Kidney (tissue), 14 donors: Measurements from ENCODE around the gene TENM4. TPM values are rescaled to one million over a fixed set of nuclear protein-coding genes. Genes with fewer than 3 reads are reported as not detected.

Experiments used
- DNase-seq, 5 donors: peaks; one replicate each; pipeline ENCODE4 v3.0.0-alpha.2; 2013 to 2020
- FAIRE-seq: peaks from 2 replicates; lab custom pipeline; 2012; peaks lifted over from hg19 to GRCh38; lab: Jason Lieb, UNC
- H3K27ac ChIP-seq, 2 donors: one replicate each; pipeline ENCODE4 v1.7.0; 2013; ENCODE audit warnings: low read depth in 2 of 2, low read length in 2 of 2, inconsistent platforms in 1 of 2
- H3K27me3 ChIP-seq: one replicate; pipeline ENCODE4 v1.7.1; 2013; ENCODE audit warnings: low read length, inconsistent platforms; ENCODE audit not compliant: control insufficient read depth, insufficient read depth
- H3K36me3 ChIP-seq, 3 donors: one replicate each; pipeline versions ENCODE4 v1.7.0 to v1.7.1; 2013; ENCODE audit warnings: low read length in 3 of 3, control low read depth in 1 of 3, inconsistent platforms in 1 of 3; ENCODE audit not compliant: insufficient read depth in 3 of 3, control insufficient read depth in 2 of 3
- H3K4me1 ChIP-seq, 3 donors: one replicate each; pipeline versions ENCODE4 v1.7.0 to v1.7.1; 2013; ENCODE audit warnings: low read length in 3 of 3, inconsistent platforms in 1 of 3, low read depth in 1 of 3; ENCODE audit not compliant: control insufficient read depth in 2 of 3, insufficient read depth in 2 of 3
- H3K4me3 ChIP-seq, 3 donors: one replicate each; pipeline versions ENCODE4 v1.7.0 to v1.8.1; 2013; ENCODE audit warnings: low read length in 3 of 3, control low read depth in 1 of 3, inconsistent platforms in 1 of 3
- H3K9ac ChIP-seq, 3 donors: one replicate each; pipeline versions ENCODE4 v1.7.0 to v1.7.1; 2013; ENCODE audit warnings: low read length in 3 of 3, control low read depth in 1 of 3, inconsistent platforms in 1 of 3
- H3K9me3 ChIP-seq, 3 donors: one replicate each; pipeline versions ENCODE4 v1.7.0 to v1.7.1; 2013; ENCODE audit warnings: low read length in 3 of 3, control low read depth in 1 of 3, inconsistent platforms in 1 of 3; ENCODE audit not compliant: control insufficient read depth in 2 of 3, insufficient read depth in 1 of 3
- CTCF ChIP-seq: IDR thresholded peaks from 3 replicates; pipeline ENCODE4 v1.5.1; 2012; ENCODE audit warnings: mild to moderate bottlenecking, moderate library complexity, borderline replicate concordance; ENCODE audit not compliant: insufficient read depth; ENCODE audit errors: extremely low read depth
- intact Hi-C: fragments of 100-400 bp; cut with DNase I; formaldehyde crosslinking; loops from one replicate; pipeline ENCODE4 v1.11.1; 2022
- polyA plus RNA-seq: library from polyadenylated mRNA; stranded (reverse); fragments of 350-450 nt; fragmentation: Illumina TruSeq; extraction: RNeasy Lipid Tissue Mini Kit (QIAGEN cat#74804); gene quantifications from one replicate; pipeline ENCODE4 v1.2.3, GENCODE V29; 2014; ENCODE audit warnings: low read depth, low replicate concordance; ENCODE audit not compliant: insufficient read depth
- total RNA-seq: library from RNA; stranded (reverse); fragmentation: NEBNext Ultra II Directional; extraction: Animal tissue kit (Norgen Biotek cat#: 25700); gene quantifications from one replicate; pipeline ENCODE4 v1.2.1, GENCODE V29; 2021
- donor health status: control.
- donor health status: control.
- donor health status: control.
- donor health status: control.
- donor health status: control.
- donor health status: DM: yes; HTN: yes; CAD: no.
- donor health status: Normal renal cell carcinoma (clear cell type).

TENM4 gene
- total and polyA plus RNA-seq, 2 donors from 2014 or later, result 0.34 to 31.0 TPM

- Histone ChIP-seq H3K4me3 (no peak overlapping the region), H3K36me3 (no peaks in the 10 kb centered on the region), H3K9me3 (no peaks in the 10 kb centered on the region), H3K27me3 (no peaks in the 10 kb centered on the region), H3K9ac (no peak overlapping the region), H3K27ac (no peak overlapping the region), H3K4me1 (no peaks in the 10 kb centered on the region)
- FAIRE-seq (no peak), DNase-seq (peak in 4 of 5 donors; percentile 71 to 90 (median 85))
- intact Hi-C loops, result no loop called here
- TF ChIP-seq CTCF, result no peak
Observed at GRCh38 chr11:79296141-79296540, 144.7 kb downstream of the TENM4 start.

- Histone ChIP-seq H3K27ac (no peak overlapping the region), H3K27me3 (no peaks in the 10 kb centered on the region), H3K9ac (no peak overlapping the region), H3K4me3 (no peak overlapping the region), H3K4me1 (no peaks in the 10 kb centered on the region), H3K9me3 (no peaks in the 10 kb centered on the region), H3K36me3 (no peaks in the 10 kb centered on the region)
- no peak for TF ChIP-seq CTCF
- FAIRE-seq (no peak), DNase-seq (peak in 4 of 5 donors; percentile 55 to 75 (median 60))
- intact Hi-C loops, result no loop called here
Observed at GRCh38 chr11:79294845-79295731, 145.7 kb downstream of the TENM4 start.

- TF ChIP-seq CTCF, result no peak
- Histone ChIP-seq H3K27me3 (no peaks in the 10 kb centered on the region), H3K27ac (no peak overlapping the region), H3K9ac (no peak overlapping the region), H3K4me1 (no peaks in the 10 kb centered on the region), H3K36me3 (no peaks in the 10 kb centered on the region), H3K9me3 (no peaks in the 10 kb centered on the region), H3K4me3 (no peak overlapping the region)
- DNase-seq, result no peak
- no peak for FAIRE-seq
- intact Hi-C loops, result no loop called here
Observed at GRCh38 chr11:79291948-79292347, 148.9 kb downstream of the TENM4 start.
